ENCODE data around the gene ETS1.
A peak's percentile ranks its signal among the peaks of the same experiment; 100 is the strongest.

ETS1 gene

GRCh38 chr11:128476729-128477128, 110.6 kb downstream of the ETS1 start:
- no peak overlapping the region for H3K4me3 ChIP-seq (replicated peaks in 1 of 2; ENCODE audit: low read depth in 2 of 2, low read length in 2 of 2)
- peak in 1 of 2 donors; percentile 78 for DNase-seq (ENCODE audit: low read depth in 2 of 2)
- TF ChIP-seq, protein P1, sequence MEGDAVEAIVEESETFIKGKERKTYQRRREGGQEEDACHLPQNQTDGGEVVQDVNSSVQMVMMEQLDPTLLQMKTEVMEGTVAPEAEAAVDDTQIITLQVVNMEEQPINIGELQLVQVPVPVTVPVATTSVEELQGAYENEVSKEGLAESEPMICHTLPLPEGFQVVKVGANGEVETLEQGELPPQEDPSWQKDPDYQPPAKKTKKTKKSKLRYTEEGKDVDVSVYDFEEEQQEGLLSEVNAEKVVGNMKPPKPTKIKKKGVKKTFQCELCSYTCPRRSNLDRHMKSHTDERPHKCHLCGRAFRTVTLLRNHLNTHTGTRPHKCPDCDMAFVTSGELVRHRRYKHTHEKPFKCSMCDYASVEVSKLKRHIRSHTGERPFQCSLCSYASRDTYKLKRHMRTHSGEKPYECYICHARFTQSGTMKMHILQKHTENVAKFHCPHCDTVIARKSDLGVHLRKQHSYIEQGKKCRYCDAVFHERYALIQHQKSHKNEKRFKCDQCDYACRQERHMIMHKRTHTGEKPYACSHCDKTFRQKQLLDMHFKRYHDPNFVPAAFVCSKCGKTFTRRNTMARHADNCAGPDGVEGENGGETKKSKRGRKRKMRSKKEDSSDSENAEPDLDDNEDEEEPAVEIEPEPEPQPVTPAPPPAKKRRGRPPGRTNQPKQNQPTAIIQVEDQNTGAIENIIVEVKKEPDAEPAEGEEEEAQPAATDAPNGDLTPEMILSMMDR (IDR thresholded peaks at IDR 0.05; ENCODE audit: low read depth, low read length): no peak

GRCh38 chr11:128476049-128476448, 111.3 kb downstream of the ETS1 start:
- DNase-seq (ENCODE audit: low read depth in 2 of 2): no peak
- H3K4me3 ChIP-seq (replicated peaks in 1 of 2; ENCODE audit: low read depth in 2 of 2, low read length in 2 of 2): no peak overlapping the region
- TF ChIP-seq, protein P1 (IDR thresholded peaks at IDR 0.05; ENCODE audit: low read depth, low read length): no peak

GRCh38 chr11:128474036-128474874, 113.1 kb downstream of the ETS1 start:
- H3K4me3 ChIP-seq (replicated peaks in 1 of 2; ENCODE audit: low read depth in 2 of 2, low read length in 2 of 2): no peak overlapping the region
- no peak for DNase-seq (ENCODE audit: low read depth in 2 of 2)
- TF ChIP-seq, protein P1 (IDR thresholded peaks at IDR 0.05; ENCODE audit: low read depth, low read length): no peak

DNA sequence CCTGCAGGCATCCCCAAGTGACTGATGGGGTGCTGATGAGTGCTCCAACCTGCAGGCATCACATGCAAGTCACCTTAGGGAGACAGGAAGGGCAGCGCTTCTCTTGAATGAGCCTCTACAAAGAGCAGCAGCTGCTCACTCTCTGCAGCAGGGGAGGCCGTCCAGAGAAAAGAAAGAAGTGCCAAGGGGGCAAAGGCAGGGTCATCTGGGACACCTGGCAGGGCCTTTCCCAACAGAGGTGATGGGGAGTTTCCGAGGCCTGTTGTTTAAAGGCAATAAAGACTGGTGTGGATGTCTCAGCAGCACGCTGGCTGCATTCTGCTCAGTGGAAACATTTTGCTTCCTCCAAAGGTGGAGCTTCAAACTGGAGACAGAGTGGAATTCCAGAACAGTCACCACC, 113.7 kb downstream of the ETS1 start:
- TF ChIP-seq, protein P1 (IDR thresholded peaks at IDR 0.05; ENCODE audit: low read depth, low read length): no peak
- H3K4me3 ChIP-seq (replicated peaks in 1 of 2; ENCODE audit: low read depth in 2 of 2, low read length in 2 of 2): no peak overlapping the region

GRCh38 chr11:128472128-128473089, 114.9 kb downstream of the ETS1 start:
- TF ChIP-seq, protein P1 (IDR thresholded peaks at IDR 0.05; ENCODE audit: low read depth, low read length): no peak
- peak; percentile 53 to 81 for DNase-seq (ENCODE audit: low read depth in 2 of 2)
- no peak overlapping the region for H3K4me3 ChIP-seq (replicated peaks in 1 of 2; ENCODE audit: low read depth in 2 of 2, low read length in 2 of 2)

More for the DNA sequence above, 113.7 kb downstream of the ETS1 start:
- DNase-seq (ENCODE audit: low read depth in 2 of 2): no peak

GRCh38 chr11:128471138-128471661, 116.2 kb downstream of the ETS1 start:
- H3K4me3 ChIP-seq (replicated peaks in 1 of 2; ENCODE audit: low read depth in 2 of 2, low read length in 2 of 2): no peak overlapping the region
- DNase-seq (ENCODE audit: low read depth in 2 of 2): no peak
- TF ChIP-seq, protein P1 (IDR thresholded peaks at IDR 0.05; ENCODE audit: low read depth, low read length): no peak
